ENCODE measurements around the gene ADAMTS16. TPM values are rescaled to one million over a fixed set of nuclear protein-coding genes. Genes with fewer than 3 reads are reported as not detected.
"Not testable (repeated sequence)": the region's sequence is repeated elsewhere in the genome, so short reads cannot be mapped to it uniquely, and the experiment has no call there.

ADAMTS16 gene
- total RNA-seq, 2 donors from 2014 or later: not detected

DNA sequence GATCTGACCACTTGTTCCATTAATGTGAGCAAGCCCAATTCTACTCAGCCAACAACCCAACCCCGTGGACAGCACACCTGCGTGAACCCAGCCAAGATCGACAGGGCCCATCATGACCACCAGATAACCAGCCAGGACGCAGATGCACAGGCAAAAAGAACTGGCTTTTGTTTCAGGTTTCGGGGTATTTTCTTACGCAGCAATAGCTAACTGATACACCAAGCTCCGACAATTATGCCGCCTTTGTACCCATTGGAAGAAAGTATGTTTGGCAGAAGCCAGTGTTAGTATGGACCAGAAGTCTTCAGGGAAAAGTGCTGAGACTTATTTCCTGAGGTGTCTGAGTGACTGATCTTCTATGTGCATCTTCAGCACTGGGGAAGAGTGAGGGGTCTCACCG lies 6.0 kb upstream of the ADAMTS16 start:
- peaks cover 4% of the 10 kb centered on the region for H3K36me3 Mint-ChIP-seq (ENCODE audit: low read depth)
- H3K27me3 Mint-ChIP-seq: peaks cover 4% of the 10 kb centered on the region
- no peaks in the 10 kb centered on the region for H3K4me1 Mint-ChIP-seq
- ATAC-seq: no peak
- DNase-seq: no peak
- H3K27ac Mint-ChIP-seq: no peak overlapping the region
- H3K9me3 ChIP-seq (ENCODE audit: control insufficient read depth, low read length, poor library complexity, severe bottlenecking): no peaks in the 10 kb centered on the region
- no peak overlapping the region for H3K4me3 Mint-ChIP-seq

DNA sequence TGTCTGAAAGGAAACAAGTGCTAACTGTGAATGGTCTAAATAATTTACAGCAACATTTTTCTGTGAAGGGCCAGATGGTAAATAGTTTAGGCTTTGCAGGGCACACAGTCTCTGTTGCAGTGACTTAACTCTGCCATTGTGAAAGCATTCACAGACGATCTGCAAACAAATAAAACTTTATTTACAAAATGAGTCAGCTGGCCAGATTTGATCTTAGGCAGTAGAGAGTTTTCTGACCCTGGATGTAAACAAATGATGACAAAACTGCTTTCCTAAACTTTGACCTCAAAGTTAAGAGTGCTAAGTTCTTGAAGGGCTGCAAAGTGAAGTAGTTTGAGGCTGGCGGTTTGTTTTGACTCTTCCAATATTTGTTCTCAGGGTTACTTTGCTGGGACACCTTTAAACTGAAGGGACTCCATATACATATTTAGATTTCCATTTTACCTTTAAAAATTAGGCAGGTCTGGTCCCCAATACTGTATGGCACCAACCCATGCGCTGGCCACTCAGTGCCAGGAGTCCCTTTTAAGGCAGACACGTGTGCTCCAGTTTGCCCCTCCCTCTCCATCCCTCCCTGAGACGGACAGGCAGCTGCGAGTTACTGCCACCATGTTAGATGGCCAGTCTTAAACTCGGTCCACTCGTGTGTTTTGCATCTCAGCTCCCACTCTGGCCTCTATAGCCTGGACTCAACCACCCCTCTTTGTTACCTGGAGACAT lies 4.0 kb upstream of the ADAMTS16 start:
- H3K9me3 ChIP-seq (ENCODE audit: control insufficient read depth, low read length, poor library complexity, severe bottlenecking): no peaks in the 10 kb centered on the region
- Mint-ChIP-seq H3K27ac (no peak overlapping the region), H3K4me3 (no peak overlapping the region), H3K36me3 (ENCODE audit: low read depth) (peaks cover 4% of the 10 kb centered on the region), H3K4me1 (no peaks in the 10 kb centered on the region), H3K27me3 (peaks cover 12% of the 10 kb centered on the region)
- no peak for DNase-seq
- ATAC-seq: no peak

DNA sequence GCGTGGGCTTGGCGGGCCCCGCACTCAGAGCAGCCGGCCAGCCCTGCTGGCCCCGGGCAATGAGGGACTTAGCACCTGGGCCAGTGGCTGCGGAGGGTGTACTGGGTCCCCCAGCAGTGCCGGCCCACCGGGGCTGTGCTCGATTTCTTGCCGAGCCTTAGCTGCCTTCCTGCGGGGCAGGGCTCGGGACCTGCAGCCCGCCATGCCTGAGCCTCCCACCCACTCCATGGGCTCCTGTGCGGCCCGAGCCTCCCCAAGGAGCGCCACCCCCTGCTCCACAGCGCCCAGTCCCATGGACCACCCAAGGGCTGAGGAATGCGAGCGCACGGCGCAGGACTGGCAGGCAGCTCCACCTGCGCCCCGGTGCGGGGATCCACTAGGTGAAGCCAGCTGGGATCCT lies 2.3 kb upstream of the ADAMTS16 start:
- not testable (repeated sequence) for H3K36me3 Mint-ChIP-seq (ENCODE audit: low read depth); ATAC-seq; H3K27ac Mint-ChIP-seq; H3K4me3 Mint-ChIP-seq; DNase-seq; H3K4me1 Mint-ChIP-seq; H3K9me3 ChIP-seq (ENCODE audit: control insufficient read depth, low read length, poor library complexity, severe bottlenecking)
- H3K27me3 Mint-ChIP-seq: peaks cover 23% of the 10 kb centered on the region

- H3K4me3 Mint-ChIP-seq: peak overlapping the region; percentile 39
- DNase-seq: no peak
- no peak for ATAC-seq
- no peaks in the 10 kb centered on the region for H3K9me3 ChIP-seq (ENCODE audit: control insufficient read depth, low read length, poor library complexity, severe bottlenecking)
- peaks cover 33% of the 10 kb centered on the region for H3K27me3 Mint-ChIP-seq
- peaks cover 2% of the 10 kb centered on the region for H3K36me3 Mint-ChIP-seq (ENCODE audit: low read depth)
- H3K4me1 Mint-ChIP-seq: no peaks in the 10 kb centered on the region
- no peak overlapping the region for H3K27ac Mint-ChIP-seq
Measured at GRCh38 chr5:5139336-5139776, 774 bp upstream of the ADAMTS16 start.

DNA sequence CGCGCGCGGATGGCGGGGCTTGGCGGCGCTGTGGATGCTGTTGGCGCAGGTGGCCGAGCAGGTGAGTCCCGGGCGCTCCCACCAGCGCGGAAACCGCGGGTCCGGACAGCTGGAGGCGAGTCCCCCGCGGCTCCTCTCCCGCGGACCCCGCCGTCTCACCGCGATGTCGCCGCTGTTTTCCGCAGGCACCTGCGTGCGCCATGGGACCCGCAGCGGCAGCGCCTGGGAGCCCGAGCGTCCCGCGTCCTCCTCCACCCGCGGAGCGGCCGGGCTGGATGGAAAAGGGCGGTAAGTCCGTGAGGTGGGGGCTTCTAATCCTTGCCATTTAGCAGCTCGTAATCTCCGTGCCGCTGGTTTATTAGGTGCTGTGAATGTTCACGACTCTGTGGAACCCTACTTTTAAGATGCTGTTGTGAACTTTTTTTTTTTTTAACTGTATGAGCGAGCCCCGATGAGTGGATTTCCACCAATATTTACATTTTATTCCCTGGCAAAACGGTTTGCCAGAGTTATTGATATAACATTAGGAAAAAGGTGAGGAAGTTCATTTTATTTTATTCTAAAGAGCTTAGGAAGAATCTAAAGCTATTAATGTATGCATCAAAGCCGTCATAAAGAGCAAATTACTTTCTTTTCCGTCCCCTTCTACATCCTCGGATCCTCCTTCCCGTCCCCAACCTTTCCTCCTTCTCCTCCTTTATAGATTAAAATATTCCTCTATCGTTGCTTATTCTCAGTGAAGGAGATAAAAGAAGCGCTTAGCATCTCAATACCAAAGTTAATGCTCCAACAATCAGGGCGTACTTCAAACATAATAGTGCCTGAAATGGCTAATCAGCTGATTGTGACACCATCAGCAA lies 579 bp downstream of the ADAMTS16 start:
- DNase-seq (no peak), ATAC-seq (no peak)
- no peaks in the 10 kb centered on the region for H3K9me3 ChIP-seq (ENCODE audit: control insufficient read depth, low read length, poor library complexity, severe bottlenecking)
- peak overlapping the region; percentile 50 for H3K4me3 Mint-ChIP-seq
- H3K36me3 Mint-ChIP-seq (ENCODE audit: low read depth): peaks cover 2% of the 10 kb centered on the region
- H3K27ac Mint-ChIP-seq: no peak overlapping the region
- peaks cover 33% of the 10 kb centered on the region for H3K27me3 Mint-ChIP-seq
- H3K4me1 Mint-ChIP-seq: no peaks in the 10 kb centered on the region

GRCh38 chr5:5141339-5141599 lies 1.1 kb downstream of the ADAMTS16 start:
- Mint-ChIP-seq H3K27me3 (peaks cover 39% of the 10 kb centered on the region), H3K4me3 (peak overlapping the region; percentile 50)

DNA sequence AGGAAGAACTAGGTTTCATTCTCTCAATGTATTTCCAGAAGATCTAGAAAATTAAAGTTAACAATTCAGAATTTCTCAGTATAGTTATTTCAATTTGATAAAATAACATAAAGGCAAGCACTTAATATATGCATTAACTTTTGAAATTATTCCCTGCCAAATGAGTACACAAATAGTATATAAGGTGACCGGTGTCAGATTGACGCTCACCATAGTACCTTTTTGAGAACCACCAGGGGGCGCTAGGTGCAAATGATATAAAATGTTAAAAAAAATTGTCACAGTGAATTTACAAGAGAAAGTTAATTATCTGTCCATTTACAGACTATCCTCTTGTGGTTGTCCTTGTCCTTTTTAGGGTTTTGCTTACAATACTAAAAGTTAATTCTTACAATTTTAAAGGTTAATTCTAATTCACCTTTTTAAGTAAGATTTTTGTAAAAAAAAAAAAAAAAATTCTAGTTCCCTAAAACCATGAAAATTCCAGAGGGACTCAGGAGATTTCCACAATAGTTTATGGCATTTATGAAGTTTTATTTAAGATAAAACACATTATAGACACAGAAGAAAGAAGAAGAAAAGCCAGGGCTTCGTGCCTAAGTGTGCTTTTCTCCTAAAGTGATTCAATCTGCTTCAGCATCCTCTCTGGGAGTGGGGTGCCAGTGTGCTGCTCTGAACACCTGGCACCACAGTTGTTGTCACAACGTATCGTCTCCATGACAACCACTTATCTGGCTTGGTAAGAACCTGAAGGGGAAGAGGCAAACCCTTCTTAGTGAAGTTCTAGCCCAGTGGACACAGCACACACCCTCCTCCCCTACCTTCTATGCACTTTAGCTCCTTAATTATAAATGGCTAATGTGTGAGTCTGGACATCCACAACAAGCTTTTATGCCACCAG lies 1.7 kb downstream of the ADAMTS16 start:
- ATAC-seq (peak; percentile 55), DNase-seq (peak in 1 of 3 donors; percentile 19)
- H3K27me3 Mint-ChIP-seq: peaks cover 39% of the 10 kb centered on the region
- H3K4me1 Mint-ChIP-seq: no peaks in the 10 kb centered on the region
- H3K36me3 Mint-ChIP-seq (ENCODE audit: low read depth): peaks cover 2% of the 10 kb centered on the region
- no peak overlapping the region for H3K4me3 Mint-ChIP-seq
- H3K27ac Mint-ChIP-seq: no peak overlapping the region
- no peaks in the 10 kb centered on the region for H3K9me3 ChIP-seq (ENCODE audit: control insufficient read depth, low read length, poor library complexity, severe bottlenecking)

More at GRCh38 chr5:5141339-5141599, 1.1 kb downstream of the ADAMTS16 start:
- H3K4me1 Mint-ChIP-seq: no peaks in the 10 kb centered on the region
- ATAC-seq (no peak), DNase-seq (no peak)
- no peak overlapping the region for H3K27ac Mint-ChIP-seq
- H3K36me3 Mint-ChIP-seq (ENCODE audit: low read depth): peaks cover 2% of the 10 kb centered on the region
- H3K9me3 ChIP-seq (ENCODE audit: control insufficient read depth, low read length, poor library complexity, severe bottlenecking): no peaks in the 10 kb centered on the region

GRCh38 chr5:5144441-5144840 lies 4.3 kb downstream of the ADAMTS16 start:
- H3K4me3 Mint-ChIP-seq: no peak overlapping the region
- no peak for DNase-seq

GRCh38 chr5:5145651-5146529 lies 5.8 kb downstream of the ADAMTS16 start:
- no peaks in the 10 kb centered on the region for H3K4me1 Mint-ChIP-seq
- DNase-seq (no peak), ATAC-seq (no peak)
- no peaks in the 10 kb centered on the region for H3K36me3 Mint-ChIP-seq (ENCODE audit: low read depth)
- H3K4me3 Mint-ChIP-seq: no peak overlapping the region
- no peak overlapping the region for H3K27ac Mint-ChIP-seq
- H3K27me3 Mint-ChIP-seq: peaks cover 35% of the 10 kb centered on the region
- H3K9me3 ChIP-seq (ENCODE audit: control insufficient read depth, low read length, poor library complexity, severe bottlenecking): no peaks in the 10 kb centered on the region

More at GRCh38 chr5:5144441-5144840, 4.3 kb downstream of the ADAMTS16 start:
- Mint-ChIP-seq H3K36me3 (ENCODE audit: low read depth) (no peaks in the 10 kb centered on the region), H3K27ac (no peak overlapping the region), H3K27me3 (peaks cover 38% of the 10 kb centered on the region), H3K4me1 (no peaks in the 10 kb centered on the region)
- no peaks in the 10 kb centered on the region for H3K9me3 ChIP-seq (ENCODE audit: control insufficient read depth, low read length, poor library complexity, severe bottlenecking)
- ATAC-seq: no peak

- H3K4me1 Mint-ChIP-seq: no peaks in the 10 kb centered on the region
- H3K27me3 Mint-ChIP-seq: peaks cover 30% of the 10 kb centered on the region
- H3K9me3 ChIP-seq (ENCODE audit: control insufficient read depth, low read length, poor library complexity, severe bottlenecking): no peaks in the 10 kb centered on the region
- no peak overlapping the region for H3K4me3 Mint-ChIP-seq
- ATAC-seq: no peak
- H3K27ac Mint-ChIP-seq: no peak overlapping the region
- no peak for DNase-seq
- H3K36me3 Mint-ChIP-seq (ENCODE audit: low read depth): no peaks in the 10 kb centered on the region
Measured at GRCh38 chr5:5146530-5147160, 6.5 kb downstream of the ADAMTS16 start.

GRCh38 chr5:5149154-5149553 lies 9.0 kb downstream of the ADAMTS16 start:
- ATAC-seq (no peak), DNase-seq (no peak)
- no peaks in the 10 kb centered on the region for H3K9me3 ChIP-seq (ENCODE audit: control insufficient read depth, low read length, poor library complexity, severe bottlenecking)
- no peaks in the 10 kb centered on the region for H3K36me3 Mint-ChIP-seq (ENCODE audit: low read depth)
- no peak overlapping the region for H3K4me3 Mint-ChIP-seq
- peaks cover 12% of the 10 kb centered on the region for H3K27me3 Mint-ChIP-seq
- H3K4me1 Mint-ChIP-seq: no peaks in the 10 kb centered on the region
- H3K27ac Mint-ChIP-seq: no peak overlapping the region

GRCh38 chr5:5150667-5151066 lies 10.5 kb downstream of the ADAMTS16 start:
- peaks cover 2% of the 10 kb centered on the region for H3K4me1 Mint-ChIP-seq
- H3K4me3 Mint-ChIP-seq: no peak overlapping the region
- no peak for DNase-seq
- peaks cover 12% of the 10 kb centered on the region for H3K27me3 Mint-ChIP-seq
- H3K36me3 Mint-ChIP-seq (ENCODE audit: low read depth): no peaks in the 10 kb centered on the region
- no peak for ATAC-seq
- H3K9me3 ChIP-seq (ENCODE audit: control insufficient read depth, low read length, poor library complexity, severe bottlenecking): no peaks in the 10 kb centered on the region
- no peak overlapping the region for H3K27ac Mint-ChIP-seq

Data from T-helper 17 cell (primary cell).